Parathyroid adenoma (tissue), 2 donors: ENCODE results near the gene PLIN4.
A peak's percentile ranks its signal among the peaks of the same experiment; 100 is the strongest.

Experiments used
- H2AFZ ChIP-seq: fragments of 300-600 bp; sonication (generic); one replicate; pipeline ENCODE4 v1.7.0; 2017; ENCODE audit warnings: antibody characterized with exemption, mild to moderate bottlenecking
- H3K27ac ChIP-seq: fragments of 300-600 bp; sonication (generic); one replicate; pipeline ENCODE4 v1.7.0; 2017
- H3K27me3 ChIP-seq: fragments of 300-600 bp; sonication (generic); one replicate; pipeline ENCODE4 v1.7.0; 2017; ENCODE audit warnings: low read length; ENCODE audit not compliant: control insufficient read depth, insufficient read depth
- H3K36me3 ChIP-seq: fragments of 300-600 bp; sonication (generic); one replicate; pipeline ENCODE4 v1.7.0; 2017; ENCODE audit warnings: low read length; ENCODE audit not compliant: control insufficient read depth, insufficient read depth
- H3K4me1 ChIP-seq: fragments of 300-600 bp; sonication (generic); one replicate; pipeline ENCODE4 v1.7.0; 2017; ENCODE audit warnings: control low read depth
- H3K4me2 ChIP-seq: fragments of 300-600 bp; sonication (generic); one replicate; pipeline ENCODE4 v1.7.0; 2017; ENCODE audit warnings: low read length
- H3K4me3 ChIP-seq: fragments of 300-600 bp; sonication (generic); one replicate; pipeline ENCODE4 v1.7.0; 2017; ENCODE audit warnings: low read depth, low read length
- H3K79me2 ChIP-seq: fragments of 300-600 bp; sonication (generic); one replicate; pipeline ENCODE4 v1.7.0; 2017; ENCODE audit warnings: control low read depth
- H3K9ac ChIP-seq: fragments of 300-600 bp; sonication (generic); one replicate; pipeline ENCODE4 v1.7.0; 2017; ENCODE audit warnings: mild to moderate bottlenecking
- H3K9me3 ChIP-seq: fragments of 300-600 bp; sonication (generic); one replicate; pipeline ENCODE4 v1.7.0; 2017; ENCODE audit warnings: low read length; ENCODE audit not compliant: control insufficient read depth
- TF ChIP-seq, protein P1 (sequence below): fragments of 300-600 bp; sonication (generic); IDR thresholded peaks from one replicate; pipeline ENCODE4 v1.7.0; 2017; ENCODE audit warnings: antibody characterized with exemption, mild to moderate bottlenecking
- donor health status: primary hyperparathyroidism.

PLIN4 gene

DNA sequence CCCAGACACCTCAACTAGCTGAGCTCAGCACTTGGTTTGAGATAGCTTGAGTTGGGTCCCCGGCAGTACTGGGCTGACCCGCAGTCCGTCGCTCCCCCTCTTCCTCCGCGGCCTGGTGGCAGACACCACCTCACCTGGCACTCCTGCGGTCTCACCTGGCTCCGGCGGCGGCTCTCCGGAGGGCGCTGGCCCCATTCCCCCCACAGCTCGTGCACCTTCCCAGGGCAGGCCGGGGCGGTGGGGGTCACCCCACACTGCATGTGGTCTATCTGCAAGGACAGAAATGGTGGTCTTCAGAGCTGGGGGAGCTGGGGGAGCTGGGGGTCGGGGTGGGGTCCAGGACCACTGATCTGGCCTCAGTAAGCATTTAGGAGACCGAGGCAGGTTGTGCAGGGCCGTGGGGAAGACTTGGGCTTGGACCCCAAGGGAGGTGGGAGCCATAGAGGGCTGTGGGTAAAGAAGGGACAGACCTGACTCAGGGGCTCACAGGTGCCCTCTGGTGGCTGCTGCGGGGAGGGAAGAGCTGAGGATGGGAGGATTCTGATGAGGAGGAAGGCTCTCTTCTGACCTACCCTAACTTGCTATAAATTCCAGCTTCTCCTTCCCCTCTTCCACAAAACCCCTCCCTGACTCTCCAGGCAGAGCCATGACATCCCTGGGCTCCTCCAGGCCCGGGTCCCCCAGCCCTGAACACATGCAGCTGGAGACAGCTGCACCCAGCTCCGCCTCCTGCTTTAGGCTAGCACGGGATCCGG is 6.7 kb upstream of the PLIN4 start:
- H2AFZ ChIP-seq = no peak overlapping the region
- no peak overlapping the region for H3K4me3 ChIP-seq
- H3K9me3 ChIP-seq = no peaks in the 10 kb centered on the region
- no peaks in the 10 kb centered on the region for H3K36me3 ChIP-seq
- no peak overlapping the region for H3K4me2 ChIP-seq
- H3K79me2 ChIP-seq = no peaks in the 10 kb centered on the region
- no peak overlapping the region for H3K27ac ChIP-seq
- no peaks in the 10 kb centered on the region for H3K4me1 ChIP-seq
- no peak overlapping the region for H3K9ac ChIP-seq
- TF ChIP-seq, protein P1, sequence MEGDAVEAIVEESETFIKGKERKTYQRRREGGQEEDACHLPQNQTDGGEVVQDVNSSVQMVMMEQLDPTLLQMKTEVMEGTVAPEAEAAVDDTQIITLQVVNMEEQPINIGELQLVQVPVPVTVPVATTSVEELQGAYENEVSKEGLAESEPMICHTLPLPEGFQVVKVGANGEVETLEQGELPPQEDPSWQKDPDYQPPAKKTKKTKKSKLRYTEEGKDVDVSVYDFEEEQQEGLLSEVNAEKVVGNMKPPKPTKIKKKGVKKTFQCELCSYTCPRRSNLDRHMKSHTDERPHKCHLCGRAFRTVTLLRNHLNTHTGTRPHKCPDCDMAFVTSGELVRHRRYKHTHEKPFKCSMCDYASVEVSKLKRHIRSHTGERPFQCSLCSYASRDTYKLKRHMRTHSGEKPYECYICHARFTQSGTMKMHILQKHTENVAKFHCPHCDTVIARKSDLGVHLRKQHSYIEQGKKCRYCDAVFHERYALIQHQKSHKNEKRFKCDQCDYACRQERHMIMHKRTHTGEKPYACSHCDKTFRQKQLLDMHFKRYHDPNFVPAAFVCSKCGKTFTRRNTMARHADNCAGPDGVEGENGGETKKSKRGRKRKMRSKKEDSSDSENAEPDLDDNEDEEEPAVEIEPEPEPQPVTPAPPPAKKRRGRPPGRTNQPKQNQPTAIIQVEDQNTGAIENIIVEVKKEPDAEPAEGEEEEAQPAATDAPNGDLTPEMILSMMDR = peak; percentile 50
- no peaks in the 10 kb centered on the region for H3K27me3 ChIP-seq

DNA sequence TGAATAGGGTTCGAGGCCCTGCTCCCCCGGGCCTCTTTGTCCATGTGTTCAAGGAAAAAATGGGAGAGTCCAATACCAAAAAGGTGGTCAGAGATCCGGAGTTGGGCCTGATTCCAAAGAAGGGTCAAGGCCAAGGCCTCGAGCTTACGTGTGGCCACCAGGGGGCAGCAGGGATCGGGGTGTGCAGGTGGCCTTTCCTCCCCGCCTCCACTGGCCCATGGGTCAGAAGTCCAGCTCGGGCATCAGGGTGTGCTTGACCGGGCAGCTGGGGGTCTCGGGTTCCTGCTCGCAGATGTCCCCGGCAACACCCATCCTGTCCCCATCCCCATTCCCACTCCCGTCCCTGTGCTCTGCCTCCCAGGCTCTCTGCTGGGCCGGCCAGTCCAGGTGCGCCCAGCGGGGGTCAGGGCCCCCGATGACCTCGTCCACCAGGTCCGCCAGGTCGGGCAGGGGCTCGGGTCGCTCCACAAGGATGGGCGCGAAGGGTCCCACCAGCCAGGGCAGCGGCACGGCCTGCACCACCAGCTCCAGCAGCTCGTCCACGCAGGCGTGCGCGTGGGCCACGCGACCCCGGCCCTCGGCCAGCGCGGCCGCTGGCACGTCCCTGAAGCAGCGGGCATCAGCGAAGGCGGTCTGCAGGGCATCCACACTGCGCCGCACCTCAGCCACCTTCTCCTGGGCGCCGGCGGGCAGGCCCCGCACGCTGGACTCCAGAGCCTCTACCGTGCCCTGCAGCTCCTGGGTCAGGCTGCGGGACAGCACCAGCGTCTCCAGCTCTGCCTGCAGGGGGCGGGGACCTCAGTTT is 5.2 kb upstream of the PLIN4 start:
- no peaks in the 10 kb centered on the region for H3K4me1 ChIP-seq
- H3K27ac ChIP-seq = no peak overlapping the region
- no peak overlapping the region for H3K4me3 ChIP-seq
- no peak overlapping the region for H3K4me2 ChIP-seq
- H3K9me3 ChIP-seq = no peaks in the 10 kb centered on the region
- H3K36me3 ChIP-seq = no peaks in the 10 kb centered on the region
- H2AFZ ChIP-seq = no peak overlapping the region
- TF ChIP-seq, protein P1 = peak; percentile 42
- no peaks in the 10 kb centered on the region for H3K27me3 ChIP-seq
- H3K9ac ChIP-seq = no peak overlapping the region
- no peaks in the 10 kb centered on the region for H3K79me2 ChIP-seq

DNA sequence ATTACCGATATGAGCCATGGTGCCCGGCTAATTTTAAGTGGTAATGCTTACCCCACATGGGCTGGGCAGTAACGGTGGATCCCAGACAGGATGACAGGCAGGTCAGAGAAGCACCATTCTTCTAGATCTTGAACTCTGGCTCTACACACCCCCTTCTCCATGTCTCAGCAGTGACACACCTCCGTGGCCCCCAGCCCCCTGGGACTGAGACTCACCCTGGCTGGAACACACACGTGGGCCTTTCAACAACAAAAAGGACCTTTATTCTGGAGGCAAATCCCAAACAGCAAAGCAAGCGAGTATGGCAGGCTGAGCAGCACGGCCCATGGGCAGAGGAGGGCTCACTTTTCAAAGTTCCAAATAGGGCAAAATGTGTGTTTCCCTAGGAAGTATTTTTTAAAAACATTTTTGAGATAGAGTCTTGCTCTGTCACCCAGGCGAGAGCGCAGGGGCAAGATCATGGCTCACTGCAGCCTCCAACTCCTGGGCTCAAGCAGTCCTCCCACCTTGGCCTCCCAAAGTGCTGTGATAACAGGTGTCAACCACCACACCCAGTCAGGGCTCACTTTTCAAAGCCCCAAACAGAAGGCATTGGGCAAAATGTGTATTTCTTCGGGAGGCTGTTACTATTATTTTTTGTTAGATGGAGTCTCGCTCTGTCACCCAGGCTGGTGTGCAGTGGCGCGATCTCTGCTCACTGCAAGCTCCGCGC is 4.2 kb upstream of the PLIN4 start:
- no peaks in the 10 kb centered on the region for H3K4me1 ChIP-seq
- no peak overlapping the region for H3K9ac ChIP-seq
- no peaks in the 10 kb centered on the region for H3K27me3 ChIP-seq
- H3K4me3 ChIP-seq = no peak overlapping the region
- H3K27ac ChIP-seq = no peak overlapping the region
- H3K4me2 ChIP-seq = no peak overlapping the region
- TF ChIP-seq, protein P1 = no peak
- H3K79me2 ChIP-seq = no peaks in the 10 kb centered on the region
- no peak overlapping the region for H2AFZ ChIP-seq
- no peaks in the 10 kb centered on the region for H3K9me3 ChIP-seq
- H3K36me3 ChIP-seq = no peaks in the 10 kb centered on the region

GRCh38 chr19:4521888-4522242 is 3.6 kb upstream of the PLIN4 start:
- H3K4me1 ChIP-seq = no peaks in the 10 kb centered on the region
- TF ChIP-seq, protein P1 = no peak
- no peak overlapping the region for H3K27ac ChIP-seq
- H3K4me2 ChIP-seq = no peak overlapping the region
- no peaks in the 10 kb centered on the region for H3K36me3 ChIP-seq
- H2AFZ ChIP-seq = no peak overlapping the region
- H3K4me3 ChIP-seq = no peak overlapping the region
- no peaks in the 10 kb centered on the region for H3K27me3 ChIP-seq
- H3K79me2 ChIP-seq = no peaks in the 10 kb centered on the region
- H3K9ac ChIP-seq = no peak overlapping the region
- H3K9me3 ChIP-seq = no peaks in the 10 kb centered on the region
